Measurements from ENCODE around the gene ARPC5L. TPM values are rescaled to one million over a fixed set of nuclear protein-coding genes. Genes with fewer than 3 reads are reported as not detected.

ARPC5L gene
- total RNA-seq, 1 experiment from 2014 or later: 50.0 TPM

DNA sequence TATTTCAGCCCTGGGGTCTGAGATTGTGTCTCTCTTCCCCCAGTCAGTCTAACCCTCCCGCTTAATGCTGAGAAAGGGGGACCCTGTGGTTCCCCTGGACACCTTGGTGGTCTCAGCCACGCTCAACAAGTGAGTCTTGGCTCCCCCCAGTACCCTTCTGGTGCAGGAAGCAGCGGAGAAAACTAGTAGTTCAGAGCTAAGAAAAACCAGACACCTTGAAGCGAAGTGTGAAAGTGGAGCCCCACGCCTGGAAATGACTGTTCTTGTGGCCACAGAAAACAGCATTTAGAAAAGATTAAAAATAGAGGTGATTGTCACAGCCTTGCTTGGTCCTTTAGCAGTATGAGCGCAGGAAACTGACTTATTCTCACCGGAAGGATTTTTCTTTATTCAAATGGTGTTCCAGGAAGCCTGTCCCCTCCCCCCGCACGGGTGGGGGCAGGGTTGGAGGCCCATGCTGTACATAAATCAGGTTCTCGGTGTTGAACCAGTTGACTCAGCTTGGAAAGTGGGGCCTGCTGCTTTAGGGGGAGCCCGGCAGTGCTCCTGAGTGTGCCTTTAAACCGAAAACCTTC lies 8.1 kb downstream of the ARPC5L start:
- Histone ChIP-seq H3K27me3 (ENCODE audit: insufficient read depth, low read length) (no peaks in the 10 kb centered on the region), H3K9me3 (ENCODE audit: control insufficient read depth in 1 of 2, insufficient read depth in 1 of 2, low read depth in 1 of 2, low read length in 2 of 2) (no peaks in the 10 kb centered on the region), H3K4me2 (ENCODE audit: low read length) (peak overlapping the region; percentile 84), H2AFZ (ENCODE audit: low read depth, low read length, poor library complexity, severe bottlenecking) (no peak overlapping the region), H4K20me1 (ENCODE audit: insufficient read depth) (peaks cover 17% of the 10 kb centered on the region; the same call in 1 of the 2 replicates), H3K4me1 (ENCODE audit: control insufficient read depth in 1 of 2, insufficient read depth in 2 of 2, low read length in 2 of 2) (peaks cover 19 to 48% of the 10 kb centered on the region in 2 experiments), H3K79me2 (ENCODE audit: insufficient read depth, low read length) (peaks cover 81% of the 10 kb centered on the region), H3K9me2 (ENCODE audit: insufficient read depth) (no peaks in the 10 kb centered on the region), H3K36me3 (ENCODE audit: control insufficient read depth in 1 of 2, insufficient read depth in 2 of 2, low read length in 2 of 2) (peaks cover 7 to 29% of the 10 kb centered on the region in 2 experiments; a peak in 2 of 4 replicates), H3K9ac (ENCODE audit: low read length) (peak overlapping the region; percentile 98), H3K27ac (ENCODE audit: low read depth, low read length) (peak overlapping the region; percentile 96), H3K4me3 (replicated peaks in 1 of 2; ENCODE audit: low read depth in 1 of 2, low read length in 2 of 2) (peak overlapping the region; percentile 91 to 94)
- ChIA-PET RAD21 (ENCODE audit: low non-redundant PET in 1 of 2, low total read pairs in 2 of 2, uncharacterized antibody in 2 of 2, unreplicated experiment in 2 of 2) (no interaction called here), CTCF (no interaction called here), POLR2A (no interaction called here)
- TSS peak; percentile 59 for BruUV-seq (replicated peaks)
- TF ChIP-seq ZFX (IDR thresholded peaks at IDR 0.05): no peak
- TF ChIP-seq, protein P1, sequence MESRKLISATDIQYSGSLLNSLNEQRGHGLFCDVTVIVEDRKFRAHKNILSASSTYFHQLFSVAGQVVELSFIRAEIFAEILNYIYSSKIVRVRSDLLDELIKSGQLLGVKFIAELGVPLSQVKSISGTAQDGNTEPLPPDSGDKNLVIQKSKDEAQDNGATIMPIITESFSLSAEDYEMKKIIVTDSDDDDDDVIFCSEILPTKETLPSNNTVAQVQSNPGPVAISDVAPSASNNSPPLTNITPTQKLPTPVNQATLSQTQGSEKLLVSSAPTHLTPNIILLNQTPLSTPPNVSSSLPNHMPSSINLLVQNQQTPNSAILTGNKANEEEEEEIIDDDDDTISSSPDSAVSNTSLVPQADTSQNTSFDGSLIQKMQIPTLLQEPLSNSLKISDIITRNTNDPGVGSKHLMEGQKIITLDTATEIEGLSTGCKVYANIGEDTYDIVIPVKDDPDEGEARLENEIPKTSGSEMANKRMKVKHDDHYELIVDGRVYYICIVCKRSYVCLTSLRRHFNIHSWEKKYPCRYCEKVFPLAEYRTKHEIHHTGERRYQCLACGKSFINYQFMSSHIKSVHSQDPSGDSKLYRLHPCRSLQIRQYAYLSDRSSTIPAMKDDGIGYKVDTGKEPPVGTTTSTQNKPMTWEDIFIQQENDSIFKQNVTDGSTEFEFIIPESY (IDR thresholded peaks at IDR 0.05; ENCODE audit: extremely low read depth, insufficient replicate concordance, low read length): no peak
- TF ChIP-seq ZNF274 (IDR thresholded peaks at IDR 0.05; ENCODE audit: low read depth, low read length): no peak
- no peak for TF ChIP-seq ELF1 (IDR thresholded peaks at IDR 0.05; ENCODE audit: borderline replicate concordance, low read depth)
- no peak for TF ChIP-seq EGR1 (IDR thresholded peaks at IDR 0.05; ENCODE audit: low read depth)
- no peak for TF ChIP-seq POLR2A (IDR thresholded peaks at IDR 0.05; ENCODE audit: borderline replicate concordance, extremely low read depth, insufficient read depth, insufficient read length)
- TF ChIP-seq, protein P2, sequence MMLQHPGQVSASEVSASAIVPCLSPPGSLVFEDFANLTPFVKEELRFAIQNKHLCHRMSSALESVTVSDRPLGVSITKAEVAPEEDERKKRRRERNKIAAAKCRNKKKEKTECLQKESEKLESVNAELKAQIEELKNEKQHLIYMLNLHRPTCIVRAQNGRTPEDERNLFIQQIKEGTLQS (IDR thresholded peaks at IDR 0.05): no peak
- TF ChIP-seq, protein P3, sequence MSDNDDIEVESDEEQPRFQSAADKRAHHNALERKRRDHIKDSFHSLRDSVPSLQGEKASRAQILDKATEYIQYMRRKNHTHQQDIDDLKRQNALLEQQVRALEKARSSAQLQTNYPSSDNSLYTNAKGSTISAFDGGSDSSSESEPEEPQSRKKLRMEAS (IDR thresholded peaks at IDR 0.05): no peak
- TF ChIP-seq, protein P4, sequence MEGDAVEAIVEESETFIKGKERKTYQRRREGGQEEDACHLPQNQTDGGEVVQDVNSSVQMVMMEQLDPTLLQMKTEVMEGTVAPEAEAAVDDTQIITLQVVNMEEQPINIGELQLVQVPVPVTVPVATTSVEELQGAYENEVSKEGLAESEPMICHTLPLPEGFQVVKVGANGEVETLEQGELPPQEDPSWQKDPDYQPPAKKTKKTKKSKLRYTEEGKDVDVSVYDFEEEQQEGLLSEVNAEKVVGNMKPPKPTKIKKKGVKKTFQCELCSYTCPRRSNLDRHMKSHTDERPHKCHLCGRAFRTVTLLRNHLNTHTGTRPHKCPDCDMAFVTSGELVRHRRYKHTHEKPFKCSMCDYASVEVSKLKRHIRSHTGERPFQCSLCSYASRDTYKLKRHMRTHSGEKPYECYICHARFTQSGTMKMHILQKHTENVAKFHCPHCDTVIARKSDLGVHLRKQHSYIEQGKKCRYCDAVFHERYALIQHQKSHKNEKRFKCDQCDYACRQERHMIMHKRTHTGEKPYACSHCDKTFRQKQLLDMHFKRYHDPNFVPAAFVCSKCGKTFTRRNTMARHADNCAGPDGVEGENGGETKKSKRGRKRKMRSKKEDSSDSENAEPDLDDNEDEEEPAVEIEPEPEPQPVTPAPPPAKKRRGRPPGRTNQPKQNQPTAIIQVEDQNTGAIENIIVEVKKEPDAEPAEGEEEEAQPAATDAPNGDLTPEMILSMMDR (IDR thresholded peaks at IDR 0.05 in 2 of 3, conservative IDR thresholded peaks at IDR 0.05 in 1 of 3; ENCODE audit: borderline replicate concordance in 1 of 3, insufficient read depth in 1 of 3, low read depth in 2 of 3, low read length in 2 of 3): no peak
- no peak for TF ChIP-seq YY1 (IDR thresholded peaks at IDR 0.05; ENCODE audit: extremely low read depth, insufficient replicate concordance, low read depth, low read length)
- TF ChIP-seq JUND (IDR thresholded peaks at IDR 0.05): no peak
- TF ChIP-seq, protein P5, sequence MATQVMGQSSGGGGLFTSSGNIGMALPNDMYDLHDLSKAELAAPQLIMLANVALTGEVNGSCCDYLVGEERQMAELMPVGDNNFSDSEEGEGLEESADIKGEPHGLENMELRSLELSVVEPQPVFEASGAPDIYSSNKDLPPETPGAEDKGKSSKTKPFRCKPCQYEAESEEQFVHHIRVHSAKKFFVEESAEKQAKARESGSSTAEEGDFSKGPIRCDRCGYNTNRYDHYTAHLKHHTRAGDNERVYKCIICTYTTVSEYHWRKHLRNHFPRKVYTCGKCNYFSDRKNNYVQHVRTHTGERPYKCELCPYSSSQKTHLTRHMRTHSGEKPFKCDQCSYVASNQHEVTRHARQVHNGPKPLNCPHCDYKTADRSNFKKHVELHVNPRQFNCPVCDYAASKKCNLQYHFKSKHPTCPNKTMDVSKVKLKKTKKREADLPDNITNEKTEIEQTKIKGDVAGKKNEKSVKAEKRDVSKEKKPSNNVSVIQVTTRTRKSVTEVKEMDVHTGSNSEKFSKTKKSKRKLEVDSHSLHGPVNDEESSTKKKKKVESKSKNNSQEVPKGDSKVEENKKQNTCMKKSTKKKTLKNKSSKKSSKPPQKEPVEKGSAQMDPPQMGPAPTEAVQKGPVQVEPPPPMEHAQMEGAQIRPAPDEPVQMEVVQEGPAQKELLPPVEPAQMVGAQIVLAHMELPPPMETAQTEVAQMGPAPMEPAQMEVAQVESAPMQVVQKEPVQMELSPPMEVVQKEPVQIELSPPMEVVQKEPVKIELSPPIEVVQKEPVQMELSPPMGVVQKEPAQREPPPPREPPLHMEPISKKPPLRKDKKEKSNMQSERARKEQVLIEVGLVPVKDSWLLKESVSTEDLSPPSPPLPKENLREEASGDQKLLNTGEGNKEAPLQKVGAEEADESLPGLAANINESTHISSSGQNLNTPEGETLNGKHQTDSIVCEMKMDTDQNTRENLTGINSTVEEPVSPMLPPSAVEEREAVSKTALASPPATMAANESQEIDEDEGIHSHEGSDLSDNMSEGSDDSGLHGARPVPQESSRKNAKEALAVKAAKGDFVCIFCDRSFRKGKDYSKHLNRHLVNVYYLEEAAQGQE (IDR thresholded peaks at IDR 0.05; ENCODE audit: low read depth): no peak
- no peak for TF ChIP-seq RAD21 (IDR thresholded peaks at IDR 0.05; ENCODE audit: low read depth)
- TF ChIP-seq TCF7L2 (IDR thresholded peaks at IDR 0.05; ENCODE audit: borderline replicate concordance, extremely low read depth, insufficient read depth, insufficient read length): no peak
- intact Hi-C loops (cut with micrococcal nuclease): no loop called here
- DNase-seq (ENCODE audit: low read depth, low spot score): no peak
- no peak for ATAC-seq

Data from HCT116 (cell line).